Kidney epithelial cell (primary cell): Measurements from ENCODE around the gene SAMD8. TPM values are rescaled to one million over a fixed set of nuclear protein-coding genes. Genes with fewer than 3 reads are reported as not detected.

Experiments
- DNase-seq: peaks from one replicate; pipeline ENCODE4 v3.0.0-alpha.2; 2010; ENCODE audit warnings: low read depth
- H3K27me3 ChIP-seq: 2 replicates; pipeline ENCODE4 v1.6.0; 2011; ENCODE audit warnings: low read length; ENCODE audit not compliant: control insufficient read depth, insufficient read depth
- H3K36me3 ChIP-seq: 2 replicates; pipeline ENCODE4 v1.5.1; 2011; ENCODE audit warnings: low read length; ENCODE audit not compliant: control insufficient read depth, insufficient read depth
- H3K4me3 ChIP-seq: 2 replicates; pipeline ENCODE4 v1.5.1; 2011; ENCODE audit warnings: low read depth, mild to moderate bottlenecking, control low read depth, low read length
- total RNA-seq: library from RNA; depleted of rRNA; stranded (reverse); fragments of >200 nt; gene quantifications from 2 replicates; pipeline ENCODE4 v1.2.3, GENCODE V29; 2015
- TF ChIP-seq, protein P1 (sequence below): IDR thresholded peaks from 2 replicates; pipeline ENCODE4 v1.5.1; 2011; ENCODE audit warnings: mild to moderate bottlenecking, moderate library complexity, low read length, control low read depth, inconsistent platforms; ENCODE audit not compliant: insufficient read depth, poor library complexity, severe bottlenecking

Gene SAMD8
- total RNA-seq, 1 donor from 2014 or later = 14.9 TPM

DNA sequence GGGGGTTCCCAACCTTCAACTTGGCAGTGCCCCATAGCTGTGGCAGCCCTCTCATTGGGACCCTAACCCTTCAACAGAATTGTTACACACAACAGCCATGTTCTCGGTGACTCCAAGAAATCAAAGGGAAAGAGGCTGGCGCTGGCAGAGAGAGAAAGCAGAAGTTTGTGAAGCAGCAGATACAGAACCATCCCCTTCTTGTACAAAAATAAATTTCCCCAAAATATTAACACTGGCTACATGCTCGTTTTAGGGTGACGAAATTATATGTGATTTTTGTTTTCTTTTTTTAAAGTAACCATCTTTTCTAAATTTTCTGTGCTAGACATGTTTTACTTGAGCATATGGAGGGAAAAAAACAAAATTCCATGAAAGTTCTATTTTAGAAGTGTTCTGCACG is 45.2 kb upstream of the SAMD8 start:
- no peak for DNase-seq
- Histone ChIP-seq H3K27me3 (no peaks in the 10 kb centered on the region), H3K4me3 (no peak overlapping the region), H3K36me3 (no peaks in the 10 kb centered on the region)
- TF ChIP-seq, protein P1, sequence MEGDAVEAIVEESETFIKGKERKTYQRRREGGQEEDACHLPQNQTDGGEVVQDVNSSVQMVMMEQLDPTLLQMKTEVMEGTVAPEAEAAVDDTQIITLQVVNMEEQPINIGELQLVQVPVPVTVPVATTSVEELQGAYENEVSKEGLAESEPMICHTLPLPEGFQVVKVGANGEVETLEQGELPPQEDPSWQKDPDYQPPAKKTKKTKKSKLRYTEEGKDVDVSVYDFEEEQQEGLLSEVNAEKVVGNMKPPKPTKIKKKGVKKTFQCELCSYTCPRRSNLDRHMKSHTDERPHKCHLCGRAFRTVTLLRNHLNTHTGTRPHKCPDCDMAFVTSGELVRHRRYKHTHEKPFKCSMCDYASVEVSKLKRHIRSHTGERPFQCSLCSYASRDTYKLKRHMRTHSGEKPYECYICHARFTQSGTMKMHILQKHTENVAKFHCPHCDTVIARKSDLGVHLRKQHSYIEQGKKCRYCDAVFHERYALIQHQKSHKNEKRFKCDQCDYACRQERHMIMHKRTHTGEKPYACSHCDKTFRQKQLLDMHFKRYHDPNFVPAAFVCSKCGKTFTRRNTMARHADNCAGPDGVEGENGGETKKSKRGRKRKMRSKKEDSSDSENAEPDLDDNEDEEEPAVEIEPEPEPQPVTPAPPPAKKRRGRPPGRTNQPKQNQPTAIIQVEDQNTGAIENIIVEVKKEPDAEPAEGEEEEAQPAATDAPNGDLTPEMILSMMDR = no peak

DNA sequence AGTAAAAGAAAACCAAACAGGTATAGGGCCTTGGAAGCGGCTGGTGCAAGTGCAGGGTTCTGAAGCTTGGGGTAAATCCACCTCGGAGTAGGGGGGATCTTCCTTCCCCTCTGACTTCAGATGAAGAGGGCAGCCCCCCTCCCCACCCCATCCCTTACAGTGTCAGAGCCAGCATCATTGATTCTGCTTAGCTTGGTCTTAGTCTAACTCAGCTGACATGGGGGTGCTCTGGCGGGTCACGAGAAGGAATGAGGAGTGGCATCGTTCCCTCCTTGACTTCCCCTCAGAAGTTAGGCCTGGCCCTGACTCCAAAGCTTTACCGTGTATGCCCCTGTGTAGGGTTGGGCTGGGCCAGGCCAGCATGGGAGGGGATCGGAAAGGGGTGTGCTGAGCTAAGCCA is 44.2 kb upstream of the SAMD8 start:
- Histone ChIP-seq H3K27me3 (no peaks in the 10 kb centered on the region), H3K36me3 (no peaks in the 10 kb centered on the region), H3K4me3 (no peak overlapping the region)
- TF ChIP-seq, protein P1 = no peak
- no peak for DNase-seq

DNA sequence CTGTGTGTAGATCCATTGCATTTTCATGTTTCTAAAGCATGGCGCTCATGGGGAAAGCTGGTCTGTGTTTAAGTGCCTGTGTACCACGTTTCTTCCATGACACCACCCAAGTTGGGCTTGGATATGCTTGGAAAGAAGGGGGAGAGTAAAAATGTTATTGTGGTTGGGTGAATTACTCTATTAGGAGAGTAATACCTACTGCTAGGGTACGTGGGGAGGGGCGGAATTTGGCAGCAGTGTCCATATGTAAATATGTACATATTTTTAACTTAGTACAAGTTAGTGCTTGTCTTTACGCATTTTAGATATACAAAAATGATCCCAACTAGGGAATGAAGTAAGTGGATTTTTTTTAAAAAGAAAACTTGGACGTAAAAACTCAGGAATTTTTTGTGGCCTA is 42.9 kb upstream of the SAMD8 start:
- Histone ChIP-seq H3K27me3 (no peaks in the 10 kb centered on the region), H3K36me3 (no peaks in the 10 kb centered on the region), H3K4me3 (no peak overlapping the region)
- no peak for DNase-seq
- TF ChIP-seq, protein P1 = no peak

DNA sequence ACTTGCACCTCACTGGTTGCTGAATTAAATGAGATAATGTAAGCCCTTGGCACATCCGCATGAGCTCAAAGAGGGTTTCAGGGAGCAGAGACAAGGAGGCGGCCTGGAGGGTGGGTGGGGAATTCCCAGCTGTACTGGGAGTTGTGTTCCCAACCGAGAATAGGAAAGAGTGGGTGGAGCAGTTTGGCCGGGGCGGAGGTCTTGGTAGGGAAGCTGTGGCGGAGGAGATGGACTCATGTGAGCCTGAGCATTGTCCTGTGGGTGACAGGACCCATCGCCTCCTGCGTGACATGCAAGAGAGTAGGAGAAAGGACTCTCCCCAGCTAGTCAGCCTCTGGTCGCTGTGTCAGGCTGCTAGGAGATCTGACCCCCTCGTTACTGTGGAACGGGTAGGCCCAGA is 41.0 kb upstream of the SAMD8 start:
- TF ChIP-seq, protein P1 = no peak
- no peaks in the 10 kb centered on the region for H3K27me3 ChIP-seq
- no peak for DNase-seq
- H3K36me3 ChIP-seq = no peaks in the 10 kb centered on the region
- H3K4me3 ChIP-seq = no peak overlapping the region

DNA sequence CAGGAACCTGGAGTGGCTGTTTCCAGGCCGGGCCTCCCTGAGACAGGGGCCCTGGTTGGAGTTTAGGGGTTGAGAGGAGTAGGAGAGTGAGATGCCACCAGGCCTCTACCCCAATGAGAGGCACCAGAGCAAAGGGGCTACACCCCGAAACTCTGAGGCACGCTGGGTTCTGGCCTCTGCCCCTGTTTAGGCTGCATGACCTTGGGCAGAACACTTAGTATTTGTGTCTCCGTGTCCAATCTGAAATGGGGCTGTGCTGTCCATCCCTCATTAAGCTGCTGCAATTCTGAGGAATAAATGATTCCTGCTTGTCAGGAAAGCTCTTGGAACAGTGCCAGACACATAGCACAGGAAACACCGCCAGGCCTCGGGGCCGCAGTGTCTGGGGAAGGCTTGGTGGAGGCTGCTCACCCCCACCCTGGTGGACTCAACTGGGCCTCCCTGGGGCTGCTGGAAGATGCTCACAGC is 40.5 kb upstream of the SAMD8 start:
- Histone ChIP-seq H3K4me3 (no peak overlapping the region), H3K27me3 (no peaks in the 10 kb centered on the region), H3K36me3 (no peaks in the 10 kb centered on the region)
- TF ChIP-seq, protein P1 = no peak
- no peak for DNase-seq

DNA sequence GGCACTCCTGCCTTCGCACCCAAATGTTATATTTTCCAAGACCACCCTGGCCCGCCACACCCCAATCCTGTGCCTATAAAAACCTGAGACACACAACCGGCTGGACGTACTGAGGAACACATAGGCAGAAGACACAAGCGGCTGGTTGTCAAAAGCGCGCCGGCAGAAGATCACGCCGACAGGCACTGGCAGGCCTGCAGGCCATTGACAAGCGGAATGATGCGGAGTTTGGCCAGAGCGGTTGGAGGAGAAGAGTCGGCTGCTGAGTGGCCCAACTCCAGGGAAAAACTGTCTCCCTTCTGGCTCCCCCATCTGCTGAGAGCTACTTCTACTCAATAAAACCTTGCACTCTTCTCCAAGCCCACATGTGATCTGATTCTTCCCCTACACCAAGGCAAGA is 39.7 kb upstream of the SAMD8 start:
- H3K36me3 ChIP-seq = no peaks in the 10 kb centered on the region
- no peak for DNase-seq
- TF ChIP-seq, protein P1 = no peak
- no peak overlapping the region for H3K4me3 ChIP-seq
- H3K27me3 ChIP-seq = no peaks in the 10 kb centered on the region
